ENCODE measurements around the gene PLAC1.

Gene PLAC1

GRCh38 chrX:134670134-134670924 is 12.1 kb upstream of the PLAC1 start:
- DNase-seq (ENCODE audit: low spot score), result no peak

GRCh38 chrX:134669378-134670098 is 11.3 kb upstream of the PLAC1 start:
- no peak for DNase-seq (ENCODE audit: low spot score)

- DNase-seq (ENCODE audit: low spot score), result no peak
Observed at GRCh38 chrX:134664202-134664601, 5.9 kb upstream of the PLAC1 start.

GRCh38 chrX:134661295-134661694 is 3.0 kb upstream of the PLAC1 start:
- DNase-seq (ENCODE audit: low spot score), result no peak

GRCh38 chrX:134660627-134661026 is 2.4 kb upstream of the PLAC1 start:
- DNase-seq (ENCODE audit: low spot score), result no peak

GRCh38 chrX:134659761-134660160 is 1.5 kb upstream of the PLAC1 start:
- no peak for DNase-seq (ENCODE audit: low spot score)

- no peak for DNase-seq (ENCODE audit: low spot score)
Observed at GRCh38 chrX:134658760-134659023, 421 bp upstream of the PLAC1 start.

GRCh38 chrX:134654398-134655012 is 3.8 kb downstream of the PLAC1 start:
- DNase-seq (ENCODE audit: low spot score), result no peak

GRCh38 chrX:134653835-134654234 is 4.4 kb downstream of the PLAC1 start:
- no peak for DNase-seq (ENCODE audit: low spot score)

- no peak for DNase-seq (ENCODE audit: low spot score)
Observed at GRCh38 chrX:134650701-134651100, 7.6 kb downstream of the PLAC1 start.

- DNase-seq (ENCODE audit: low spot score), result no peak
Observed at GRCh38 chrX:134649770-134650169, 8.5 kb downstream of the PLAC1 start.

GRCh38 chrX:134647477-134647877 is 10.8 kb downstream of the PLAC1 start:
- DNase-seq (ENCODE audit: low spot score), result no peak

- no peak for DNase-seq (ENCODE audit: low spot score)
Observed at GRCh38 chrX:134646691-134647090, 11.6 kb downstream of the PLAC1 start.

GRCh38 chrX:134645936-134646543 is 12.2 kb downstream of the PLAC1 start:
- DNase-seq (ENCODE audit: low spot score), result no peak

GRCh38 chrX:134642386-134642785 is 15.9 kb downstream of the PLAC1 start:
- DNase-seq (ENCODE audit: low spot score), result no peak

- DNase-seq (ENCODE audit: low spot score), result no peak
Observed at GRCh38 chrX:134641346-134641745, 16.9 kb downstream of the PLAC1 start.

- no peak for DNase-seq (ENCODE audit: low spot score)
Observed at GRCh38 chrX:134640914-134641313, 17.4 kb downstream of the PLAC1 start.

- DNase-seq (ENCODE audit: low spot score), result no peak
Observed at GRCh38 chrX:134636851-134637250, 21.4 kb downstream of the PLAC1 start.

- DNase-seq (ENCODE audit: low spot score), result no peak
Observed at GRCh38 chrX:134634691-134635090, 23.6 kb downstream of the PLAC1 start.

GRCh38 chrX:134633832-134634231 is 24.4 kb downstream of the PLAC1 start:
- no peak for DNase-seq (ENCODE audit: low spot score)

GRCh38 chrX:134633394-134633793 is 24.9 kb downstream of the PLAC1 start:
- no peak for DNase-seq (ENCODE audit: low spot score)

- no peak for DNase-seq (ENCODE audit: low spot score)
Observed at GRCh38 chrX:134632355-134632754, 25.9 kb downstream of the PLAC1 start.

Measured in COLO829 (cell line).